Measurements from ENCODE around the gene ELOVL2.

- TF ChIP-seq, protein P1, sequence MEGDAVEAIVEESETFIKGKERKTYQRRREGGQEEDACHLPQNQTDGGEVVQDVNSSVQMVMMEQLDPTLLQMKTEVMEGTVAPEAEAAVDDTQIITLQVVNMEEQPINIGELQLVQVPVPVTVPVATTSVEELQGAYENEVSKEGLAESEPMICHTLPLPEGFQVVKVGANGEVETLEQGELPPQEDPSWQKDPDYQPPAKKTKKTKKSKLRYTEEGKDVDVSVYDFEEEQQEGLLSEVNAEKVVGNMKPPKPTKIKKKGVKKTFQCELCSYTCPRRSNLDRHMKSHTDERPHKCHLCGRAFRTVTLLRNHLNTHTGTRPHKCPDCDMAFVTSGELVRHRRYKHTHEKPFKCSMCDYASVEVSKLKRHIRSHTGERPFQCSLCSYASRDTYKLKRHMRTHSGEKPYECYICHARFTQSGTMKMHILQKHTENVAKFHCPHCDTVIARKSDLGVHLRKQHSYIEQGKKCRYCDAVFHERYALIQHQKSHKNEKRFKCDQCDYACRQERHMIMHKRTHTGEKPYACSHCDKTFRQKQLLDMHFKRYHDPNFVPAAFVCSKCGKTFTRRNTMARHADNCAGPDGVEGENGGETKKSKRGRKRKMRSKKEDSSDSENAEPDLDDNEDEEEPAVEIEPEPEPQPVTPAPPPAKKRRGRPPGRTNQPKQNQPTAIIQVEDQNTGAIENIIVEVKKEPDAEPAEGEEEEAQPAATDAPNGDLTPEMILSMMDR (IDR thresholded peaks at IDR 0.05) = no peak
- no peak for TF ChIP-seq POLR2A (IDR thresholded peaks at IDR 0.05)
Observed at GRCh38 chr6:10961837-10962236, 82.3 kb downstream of the ELOVL2 start.

All from body of pancreas (tissue), 4 donors.